GM19023 (cell line): ENCODE data around the gene VMP1.
"Not testable (repeated sequence)": the region's sequence is repeated elsewhere in the genome, so short reads cannot be mapped to it uniquely, and the experiment has no call there.

Experiments used
- ATAC-seq: cut with Tn5 transposase; IDR thresholded peaks from one replicate; pipeline ENCODE4 v1.9.1; 2021; ENCODE audit warnings: mild to moderate bottlenecking, moderate library complexity; ENCODE audit not compliant: unreplicated experiment

Gene VMP1

GRCh38 chr17:59753522-59754467 is 46.3 kb downstream of the VMP1 start:
- no peak for ATAC-seq

- no peak for ATAC-seq
Observed at GRCh38 chr17:59754552-59754951, 47.1 kb downstream of the VMP1 start.

DNA sequence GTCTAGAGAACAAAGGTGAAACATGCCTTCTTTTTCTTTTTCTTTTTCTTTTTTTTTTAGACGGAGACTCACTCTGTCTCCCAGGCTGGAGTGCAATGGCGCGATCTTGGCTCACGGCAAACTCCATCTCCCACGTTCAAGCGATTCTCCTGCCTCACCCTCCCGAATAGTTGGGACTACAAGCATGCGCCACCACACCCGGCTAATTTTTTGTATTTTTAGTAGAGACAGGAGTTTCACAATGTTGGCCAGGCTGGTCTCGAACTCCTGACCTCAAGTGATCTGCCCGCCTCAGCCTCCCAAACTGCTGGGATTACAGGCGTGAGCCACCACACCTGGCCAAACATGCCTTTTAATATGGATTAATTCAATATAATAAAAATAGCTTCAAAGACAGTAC is 47.6 kb downstream of the VMP1 start:
- ATAC-seq = not testable (repeated sequence)

GRCh38 chr17:59756236-59756818 is 48.9 kb downstream of the VMP1 start:
- no peak for ATAC-seq

DNA sequence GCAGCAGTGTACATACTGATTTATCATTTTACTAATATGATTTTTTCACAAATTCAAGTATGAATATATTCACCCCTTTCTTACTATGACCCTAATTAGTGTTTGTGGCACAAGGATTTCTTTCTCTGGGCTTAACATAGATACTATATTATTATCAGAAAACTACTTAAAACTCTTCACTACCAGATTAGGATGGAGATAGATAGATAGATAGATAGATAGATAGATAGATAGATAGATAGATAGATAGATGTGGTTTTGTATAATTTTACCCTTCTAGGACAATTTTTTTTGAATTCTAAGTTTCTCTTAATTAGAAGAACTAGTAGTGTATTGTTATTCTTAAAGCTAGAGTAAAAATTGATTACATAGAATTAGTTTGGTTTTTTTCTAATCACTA is 49.6 kb downstream of the VMP1 start:
- ATAC-seq = no peak

GRCh38 chr17:59757470-59757869 is 50.0 kb downstream of the VMP1 start:
- no peak for ATAC-seq

GRCh38 chr17:59757881-59758385 is 50.5 kb downstream of the VMP1 start:
- no peak for ATAC-seq

DNA sequence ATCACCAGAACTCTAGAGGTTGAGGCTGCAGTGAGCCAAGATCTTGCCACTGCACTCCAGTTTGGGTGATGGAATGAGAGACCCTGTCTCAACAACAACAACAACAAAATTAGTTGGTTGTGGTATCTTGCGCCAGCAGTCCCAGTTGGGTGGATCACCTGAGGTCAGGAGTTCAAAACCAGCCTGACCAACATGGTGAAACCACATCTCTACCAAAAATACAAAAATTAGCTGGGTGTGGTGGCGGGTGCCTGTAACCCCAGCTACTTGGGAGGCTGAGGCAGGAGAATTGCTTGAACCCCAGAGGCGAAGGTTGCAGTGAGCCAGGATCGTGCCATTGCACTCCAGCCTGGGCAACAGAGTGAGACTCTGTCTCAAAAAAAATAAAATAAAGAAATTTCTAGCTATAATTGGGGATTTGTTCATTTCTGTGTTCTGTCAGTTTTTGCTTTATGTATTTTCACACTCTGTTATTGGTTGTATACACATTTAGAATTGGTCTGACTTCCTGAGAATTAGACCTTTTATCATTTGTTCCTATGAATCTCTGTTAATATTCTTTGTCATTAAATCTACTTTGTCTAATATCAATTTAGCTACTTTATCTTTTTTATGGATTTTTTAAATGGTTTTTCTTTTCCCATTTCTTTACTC is 51.7 kb downstream of the VMP1 start:
- ATAC-seq = not testable (repeated sequence)

- no peak for ATAC-seq
Observed at GRCh38 chr17:59760160-59760559, 52.7 kb downstream of the VMP1 start.

DNA sequence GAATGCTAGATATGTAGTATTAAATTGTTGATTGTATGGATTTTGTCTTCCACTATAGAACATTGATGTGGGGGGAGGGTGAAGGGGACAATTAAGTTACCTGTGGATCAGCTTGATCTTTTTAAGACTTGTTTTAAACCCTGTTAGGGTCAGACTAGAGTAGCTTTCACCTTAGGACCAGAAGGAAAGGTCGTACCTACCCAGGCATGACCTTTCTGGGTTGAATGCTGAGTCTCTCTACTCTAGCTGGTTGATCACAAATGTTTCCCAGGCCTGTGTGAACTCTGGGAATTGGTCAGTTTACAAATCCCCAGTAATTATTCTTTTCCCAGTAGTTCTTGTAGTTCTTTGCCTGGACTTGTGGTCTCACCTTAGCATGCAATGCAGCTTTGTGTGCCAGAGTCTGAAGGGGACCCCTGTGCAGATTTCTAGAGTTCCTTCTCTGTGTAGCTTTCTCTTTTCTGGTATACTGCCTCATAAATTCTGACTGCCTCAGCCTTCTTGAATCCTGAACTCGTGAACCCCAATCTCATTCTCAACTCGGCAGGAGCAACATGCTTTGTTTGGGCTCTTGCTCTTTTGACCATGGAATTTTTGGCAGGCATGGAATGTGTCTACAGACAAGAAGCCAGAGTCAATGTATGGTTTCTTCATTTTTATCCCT is 54.1 kb downstream of the VMP1 start:
- ATAC-seq = no peak

- ATAC-seq = no peak
Observed at GRCh38 chr17:59762049-59762823, 54.8 kb downstream of the VMP1 start.

- ATAC-seq = no peak
Observed at GRCh38 chr17:59762824-59763374, 55.4 kb downstream of the VMP1 start.

- no peak for ATAC-seq
Observed at GRCh38 chr17:59763861-59764260, 56.4 kb downstream of the VMP1 start.

- ATAC-seq = no peak
Observed at GRCh38 chr17:59764292-59764741, 56.9 kb downstream of the VMP1 start.

DNA sequence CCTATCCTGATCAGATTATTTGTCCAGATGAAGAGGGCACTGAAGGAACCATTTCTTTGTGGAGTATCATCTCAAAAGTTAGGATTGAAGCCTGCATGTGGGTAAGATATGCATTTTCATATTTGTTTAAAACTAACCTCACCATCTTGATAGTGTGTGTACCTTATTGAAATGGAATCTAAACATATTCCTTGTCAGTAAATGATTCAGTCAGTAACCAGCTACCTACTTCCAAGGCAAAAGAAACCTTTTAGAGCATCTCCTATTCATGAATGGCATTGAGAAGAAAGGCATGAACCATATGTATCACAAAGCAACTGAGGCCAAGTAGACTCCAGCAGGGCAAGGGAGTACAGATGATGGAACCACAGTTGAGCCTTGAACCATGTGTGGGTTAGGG is 57.6 kb downstream of the VMP1 start:
- no peak for ATAC-seq

DNA sequence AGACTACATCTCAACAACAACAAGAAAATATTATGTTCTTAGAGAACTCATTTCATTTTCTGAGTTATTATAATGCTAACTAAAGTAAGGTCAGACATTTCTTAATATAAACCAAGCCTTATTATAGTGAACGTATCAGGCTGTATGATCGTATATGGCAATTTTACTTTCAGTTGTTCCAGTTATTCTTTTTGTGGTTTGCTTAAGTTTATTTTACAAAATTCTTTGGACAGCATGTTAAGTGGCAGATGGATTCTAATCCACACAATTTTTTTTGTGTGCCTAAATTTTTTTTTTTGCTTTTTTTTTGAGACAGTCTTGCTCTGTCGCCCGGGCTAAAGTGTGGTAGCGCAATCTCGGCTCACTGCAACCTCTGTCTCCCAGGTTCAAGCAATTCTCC is 59.0 kb downstream of the VMP1 start:
- no peak for ATAC-seq

DNA sequence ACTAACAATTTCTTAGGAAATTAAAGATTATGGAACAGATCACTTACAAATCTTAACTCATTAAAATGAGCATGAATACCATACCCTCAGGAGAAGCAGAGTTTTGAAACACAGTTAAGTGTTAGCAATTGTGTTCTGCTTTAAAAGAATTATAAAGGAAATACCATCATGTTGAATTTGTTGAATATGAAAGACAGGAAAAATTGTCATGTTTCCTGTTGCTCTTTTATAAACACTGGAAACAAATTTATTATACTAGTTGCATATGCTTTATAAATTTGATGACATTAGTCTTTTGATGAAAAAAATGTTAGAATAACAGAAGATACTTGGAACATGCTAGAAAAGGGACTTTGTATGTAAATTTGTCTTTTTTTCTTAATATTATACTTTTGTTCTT is 59.7 kb downstream of the VMP1 start:
- no peak for ATAC-seq

- no peak for ATAC-seq
Observed at GRCh38 chr17:59769887-59770286, 62.4 kb downstream of the VMP1 start.

- no peak for ATAC-seq
Observed at GRCh38 chr17:59771093-59771492, 63.6 kb downstream of the VMP1 start.

- ATAC-seq = no peak
Observed at GRCh38 chr17:59775786-59776350, 68.4 kb downstream of the VMP1 start.
